ENCODE results near the gene DNM2. TPM values are rescaled to one million over a fixed set of nuclear protein-coding genes. Genes with fewer than 3 reads are reported as not detected.

Gene DNM2
- total and polyA plus RNA-seq, 2 of the 13 experiments (the other 11 are each of a cell fraction or from before 2014, with no cell fraction given), result 41.7 to 59.8 TPM

DNA sequence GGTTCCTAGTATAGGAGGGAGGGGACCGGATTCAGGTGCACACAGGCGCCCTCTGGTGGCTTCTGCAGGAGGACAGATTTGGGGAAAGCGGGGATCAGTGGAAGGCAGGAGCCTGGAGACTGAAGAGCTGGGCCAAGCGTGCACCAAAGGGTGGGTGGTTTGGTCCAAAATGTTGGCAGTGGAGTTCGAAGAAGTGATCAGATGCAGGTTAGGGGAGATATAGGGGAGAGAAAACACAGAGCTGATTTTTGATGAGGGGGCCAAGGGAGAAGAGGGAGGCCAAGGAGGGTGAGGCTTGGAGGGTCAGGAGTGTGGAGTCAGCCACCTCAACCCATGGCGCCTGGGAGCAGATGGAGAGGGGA, 146.6 kb downstream of the DNM2 start (continued):
- TF ChIP-seq SSRP1 (CRISPR knock-in tag; IDR thresholded peaks at IDR 0.05) (no peak), FOSL2 (CRISPR knock-in tag; IDR thresholded peaks at IDR 0.05) (no peak), ZNF558 (CRISPR knock-in tag; IDR thresholded peaks at IDR 0.05; ENCODE audit: borderline replicate concordance) (no peak), ZBED4 (CRISPR knock-in tag; IDR thresholded peaks at IDR 0.05; ENCODE audit: borderline replicate concordance) (no peak), PLRG1 (conservative IDR thresholded peaks at IDR 0.05) (no peak), ZFP62 (CRISPR knock-in tag; IDR thresholded peaks at IDR 0.05) (no peak), ZNF839 (CRISPR knock-in tag; IDR thresholded peaks at IDR 0.05; ENCODE audit: borderline replicate concordance) (no peak), ZNF12 (CRISPR knock-in tag; IDR thresholded peaks at IDR 0.05) (no peak), AGO1 (IDR thresholded peaks at IDR 0.05; ENCODE audit: low read depth, low read length, poor library complexity, severe bottlenecking) (no peak), ZNF724P (CRISPR knock-in tag; IDR thresholded peaks at IDR 0.05; ENCODE audit: borderline replicate concordance) (no peak), NCOR1 (IDR thresholded peaks at IDR 0.05; ENCODE audit: borderline replicate concordance, low read length) (no peak), SMAD3 (CRISPR knock-in tag; IDR thresholded peaks at IDR 0.05) (0 out of 2 replicates have a peak, but pooled peaks have one; percentile 53), SNRNP70 (IDR thresholded peaks at IDR 0.05; ENCODE audit: low read depth, low read length) (no peak), TCF12 (IDR thresholded peaks at IDR 0.05) (no peak), TCF12 (CRISPR knock-in tag; IDR thresholded peaks at IDR 0.05) (no peak), TCF7L2 (IDR thresholded peaks at IDR 0.05; ENCODE audit: low read depth, low read length) (no peak), NR2C2 (CRISPR knock-in tag; IDR thresholded peaks at IDR 0.05; ENCODE audit: borderline replicate concordance) (no peak), ZNF556 (CRISPR knock-in tag; IDR thresholded peaks at IDR 0.05; ENCODE audit: borderline replicate concordance) (peak; percentile 48; the same call in 1 of the 2 replicates), ZFP82 (CRISPR knock-in tag; IDR thresholded peaks at IDR 0.05; ENCODE audit: borderline replicate concordance) (no peak), ETV5 (CRISPR knock-in tag; IDR thresholded peaks at IDR 0.05; ENCODE audit: borderline replicate concordance) (peak; percentile 55; the same call in 1 of the 2 replicates), SP1 (IDR thresholded peaks at IDR 0.05) (no peak), SP1 (CRISPR knock-in tag; IDR thresholded peaks at IDR 0.05) (0 out of 2 replicates have a peak, but pooled peaks have one; percentile 29)
- TF ChIP-seq, protein P1, sequence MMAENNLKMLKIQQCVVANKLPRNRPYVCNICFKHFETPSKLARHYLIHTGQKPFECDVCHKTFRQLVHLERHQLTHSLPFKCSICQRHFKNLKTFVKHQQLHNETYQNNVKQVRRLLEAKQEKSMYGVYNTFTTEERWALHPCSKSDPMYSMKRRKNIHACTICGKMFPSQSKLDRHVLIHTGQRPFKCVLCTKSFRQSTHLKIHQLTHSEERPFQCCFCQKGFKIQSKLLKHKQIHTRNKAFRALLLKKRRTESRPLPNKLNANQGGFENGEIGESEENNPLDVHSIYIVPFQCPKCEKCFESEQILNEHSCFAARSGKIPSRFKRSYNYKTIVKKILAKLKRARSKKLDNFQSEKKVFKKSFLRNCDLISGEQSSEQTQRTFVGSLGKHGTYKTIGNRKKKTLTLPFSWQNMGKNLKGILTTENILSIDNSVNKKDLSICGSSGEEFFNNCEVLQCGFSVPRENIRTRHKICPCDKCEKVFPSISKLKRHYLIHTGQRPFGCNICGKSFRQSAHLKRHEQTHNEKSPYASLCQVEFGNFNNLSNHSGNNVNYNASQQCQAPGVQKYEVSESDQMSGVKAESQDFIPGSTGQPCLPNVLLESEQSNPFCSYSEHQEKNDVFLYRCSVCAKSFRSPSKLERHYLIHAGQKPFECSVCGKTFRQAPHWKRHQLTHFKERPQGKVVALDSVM (CRISPR knock-in tag; IDR thresholded peaks at IDR 0.05), result peak; percentile 41; the same call in 1 of the 2 replicates
- TF ChIP-seq, protein P2, sequence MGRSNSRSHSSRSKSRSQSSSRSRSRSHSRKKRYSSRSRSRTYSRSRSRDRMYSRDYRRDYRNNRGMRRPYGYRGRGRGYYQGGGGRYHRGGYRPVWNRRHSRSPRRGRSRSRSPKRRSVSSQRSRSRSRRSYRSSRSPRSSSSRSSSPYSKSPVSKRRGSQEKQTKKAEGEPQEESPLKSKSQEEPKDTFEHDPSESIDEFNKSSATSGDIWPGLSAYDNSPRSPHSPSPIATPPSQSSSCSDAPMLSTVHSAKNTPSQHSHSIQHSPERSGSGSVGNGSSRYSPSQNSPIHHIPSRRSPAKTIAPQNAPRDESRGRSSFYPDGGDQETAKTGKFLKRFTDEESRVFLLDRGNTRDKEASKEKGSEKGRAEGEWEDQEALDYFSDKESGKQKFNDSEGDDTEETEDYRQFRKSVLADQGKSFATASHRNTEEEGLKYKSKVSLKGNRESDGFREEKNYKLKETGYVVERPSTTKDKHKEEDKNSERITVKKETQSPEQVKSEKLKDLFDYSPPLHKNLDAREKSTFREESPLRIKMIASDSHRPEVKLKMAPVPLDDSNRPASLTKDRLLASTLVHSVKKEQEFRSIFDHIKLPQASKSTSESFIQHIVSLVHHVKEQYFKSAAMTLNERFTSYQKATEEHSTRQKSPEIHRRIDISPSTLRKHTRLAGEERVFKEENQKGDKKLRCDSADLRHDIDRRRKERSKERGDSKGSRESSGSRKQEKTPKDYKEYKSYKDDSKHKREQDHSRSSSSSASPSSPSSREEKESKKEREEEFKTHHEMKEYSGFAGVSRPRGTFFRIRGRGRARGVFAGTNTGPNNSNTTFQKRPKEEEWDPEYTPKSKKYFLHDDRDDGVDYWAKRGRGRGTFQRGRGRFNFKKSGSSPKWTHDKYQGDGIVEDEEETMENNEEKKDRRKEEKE (IDR thresholded peaks at IDR 0.05), result no peak

Data from HepG2 (cell line).